HG03280 (cell line): Measurements from ENCODE around the gene NAE1.

ENCODE experiments used
- ATAC-seq: cut with Tn5 transposase; IDR thresholded peaks from one replicate; pipeline ENCODE4 v1.9.1; 2021; ENCODE audit warnings: mild to moderate bottlenecking, moderate library complexity; ENCODE audit not compliant: unreplicated experiment

Gene NAE1

GRCh38 chr16:66850115-66850815 is 19.5 kb upstream of the NAE1 start:
- no peak for ATAC-seq

- no peak for ATAC-seq
Measured at GRCh38 chr16:66849549-66849948, 18.8 kb upstream of the NAE1 start.

DNA sequence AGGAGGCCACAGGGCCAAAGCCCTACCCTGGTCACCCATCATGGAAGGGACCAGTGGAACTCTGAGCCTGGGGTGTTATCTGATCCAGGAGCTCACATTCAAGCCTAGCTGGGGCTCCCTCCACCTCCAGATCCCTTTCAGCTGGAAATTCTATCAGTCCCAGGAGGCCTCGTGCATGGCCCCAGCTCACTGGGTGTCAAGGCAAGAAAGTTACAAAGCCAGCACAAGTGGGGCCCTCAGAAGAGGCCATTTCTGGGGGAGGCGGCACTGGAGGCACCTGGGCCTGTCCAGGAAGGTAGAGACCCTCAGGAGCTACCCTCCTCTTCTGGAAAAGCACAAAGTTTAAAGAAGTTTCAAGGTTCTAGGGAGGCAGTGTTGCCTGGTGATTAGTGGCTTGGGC is 18.2 kb upstream of the NAE1 start:
- ATAC-seq: no peak

GRCh38 chr16:66848172-66848571 is 17.4 kb upstream of the NAE1 start:
- no peak for ATAC-seq

DNA sequence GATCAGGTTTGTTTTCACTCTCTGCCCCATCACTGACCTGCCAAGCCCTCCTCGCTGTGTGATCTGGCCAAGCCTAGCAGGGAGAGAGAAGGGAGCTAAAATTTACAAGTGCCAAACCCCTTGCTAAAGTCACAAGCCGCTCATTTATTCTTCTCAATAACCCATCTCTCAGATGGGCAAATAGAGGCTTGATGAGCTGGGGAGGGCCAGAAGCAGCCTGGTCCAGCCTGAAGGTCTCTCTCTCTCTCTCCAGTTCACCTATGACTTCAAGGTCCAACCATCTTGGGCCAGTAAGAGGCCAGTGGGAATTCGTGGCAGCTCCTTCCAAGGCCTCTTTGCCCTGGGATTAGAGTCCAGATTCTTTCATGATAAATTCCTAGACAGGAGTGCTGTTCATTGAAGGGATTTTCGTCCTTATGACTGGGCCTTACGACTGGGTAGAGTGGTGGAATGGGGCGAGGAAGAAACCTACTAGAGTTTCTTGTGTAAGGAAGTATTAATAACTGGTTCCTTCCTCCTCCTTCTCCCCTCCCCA is 16.8 kb upstream of the NAE1 start:
- ATAC-seq: no peak

GRCh38 chr16:66846831-66847230 is 16.1 kb upstream of the NAE1 start:
- ATAC-seq: no peak

DNA sequence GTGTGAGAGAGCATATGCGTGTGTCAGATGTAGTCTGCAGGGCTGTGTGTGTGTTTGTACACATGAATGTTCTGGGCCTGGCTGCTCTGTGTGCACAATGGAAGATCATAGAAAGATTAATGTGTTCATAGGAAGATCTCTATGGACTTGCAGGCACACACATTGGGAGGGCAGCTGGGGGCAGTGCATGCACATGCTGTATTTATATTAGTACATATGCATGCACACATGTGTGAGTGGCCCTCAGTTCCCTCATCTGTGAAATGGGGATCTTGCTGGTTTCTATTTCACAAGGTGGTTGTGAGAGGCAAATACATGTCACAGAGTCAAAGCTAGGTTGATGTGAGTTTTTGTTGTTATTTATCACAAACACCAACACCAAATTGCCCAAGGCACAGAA is 15.5 kb upstream of the NAE1 start:
- no peak for ATAC-seq

DNA sequence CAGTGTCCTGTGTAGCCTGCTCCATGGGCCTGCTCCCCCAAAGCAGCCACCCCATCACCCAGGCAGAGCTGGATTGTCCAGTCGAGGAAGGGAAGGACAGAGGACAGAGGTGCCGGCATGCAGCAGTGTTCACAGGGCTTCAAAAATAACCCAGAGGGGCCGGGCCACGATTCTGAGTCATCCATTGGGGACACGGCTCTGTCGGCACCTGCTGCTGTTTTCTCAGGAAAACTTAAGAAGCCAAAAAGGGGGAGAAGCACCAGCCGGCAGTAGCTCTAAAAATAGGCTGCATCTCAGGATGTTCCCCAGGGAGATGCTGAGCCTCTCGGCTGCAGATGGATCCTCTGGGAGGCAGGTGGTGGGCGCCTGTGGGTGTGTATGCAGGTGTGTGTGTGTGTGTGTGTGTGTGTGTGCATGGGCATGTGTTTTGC is 15.0 kb upstream of the NAE1 start:
- ATAC-seq: no peak

DNA sequence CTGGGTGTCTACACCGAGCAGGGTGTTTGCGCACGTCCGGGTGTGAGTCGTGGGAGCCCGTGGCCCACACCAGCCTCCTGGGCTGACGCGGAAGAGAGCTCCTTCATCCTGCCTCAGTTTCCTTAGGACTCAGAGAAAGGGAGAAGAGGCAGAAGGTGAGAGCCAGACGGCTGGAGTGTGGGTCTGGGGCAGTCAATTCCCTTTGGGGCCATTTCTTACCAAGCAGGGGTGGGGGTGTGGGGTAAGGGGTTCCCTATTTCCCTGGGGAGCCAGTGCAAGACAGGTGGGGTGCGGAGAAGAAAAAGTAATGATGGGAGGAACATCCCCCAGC is 14.3 kb upstream of the NAE1 start:
- ATAC-seq: no peak

GRCh38 chr16:66844342-66845079 is 13.7 kb upstream of the NAE1 start, which contains the start of gene CA7:
TSS of gene CA7 (plus strand) at chr16:66844414. CDS start at chr16:66844488, 74 bp downstream.
- ATAC-seq: no peak

DNA sequence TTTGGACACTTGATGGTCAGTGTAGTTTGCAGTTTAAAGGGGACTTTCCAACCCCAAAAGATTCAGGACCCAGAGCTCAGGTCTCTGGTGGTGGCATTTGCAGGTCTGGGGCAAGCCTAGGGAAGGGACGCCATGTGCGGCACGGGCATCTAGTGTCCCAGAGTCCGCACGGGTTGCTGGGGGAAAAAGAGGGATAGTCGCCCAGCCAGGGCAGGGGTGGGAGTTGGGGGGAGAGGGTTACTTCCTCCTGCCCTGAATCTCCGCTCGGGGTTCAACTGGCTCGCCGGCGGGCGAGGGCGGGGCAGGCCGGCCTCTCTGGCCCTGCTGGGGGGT is 13.2 kb upstream of the NAE1 start:
- no peak for ATAC-seq

- ATAC-seq: no peak
Measured at GRCh38 chr16:66843191-66843590, 12.4 kb upstream of the NAE1 start.

DNA sequence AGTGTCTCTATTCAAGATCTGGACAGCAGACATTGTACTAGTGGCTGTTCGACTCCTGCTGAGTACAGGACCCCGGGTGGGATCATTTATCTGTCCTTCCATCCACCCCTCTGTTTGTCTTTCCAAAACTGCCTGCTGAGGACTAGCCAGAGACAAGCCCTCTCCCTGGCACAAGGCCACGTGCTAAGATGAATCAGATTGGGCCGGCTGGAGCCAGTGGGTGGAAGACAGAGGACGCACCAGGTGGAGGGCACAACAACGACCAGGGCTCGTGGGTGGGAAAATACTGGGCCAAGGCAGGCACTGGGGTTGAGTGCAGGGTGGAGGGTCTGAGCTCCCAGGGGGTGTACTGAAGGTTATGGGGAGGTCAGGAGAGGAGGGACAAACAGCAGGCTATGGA is 12.0 kb upstream of the NAE1 start:
- no peak for ATAC-seq

GRCh38 chr16:66841366-66841765 is 10.6 kb upstream of the NAE1 start:
- no peak for ATAC-seq

DNA sequence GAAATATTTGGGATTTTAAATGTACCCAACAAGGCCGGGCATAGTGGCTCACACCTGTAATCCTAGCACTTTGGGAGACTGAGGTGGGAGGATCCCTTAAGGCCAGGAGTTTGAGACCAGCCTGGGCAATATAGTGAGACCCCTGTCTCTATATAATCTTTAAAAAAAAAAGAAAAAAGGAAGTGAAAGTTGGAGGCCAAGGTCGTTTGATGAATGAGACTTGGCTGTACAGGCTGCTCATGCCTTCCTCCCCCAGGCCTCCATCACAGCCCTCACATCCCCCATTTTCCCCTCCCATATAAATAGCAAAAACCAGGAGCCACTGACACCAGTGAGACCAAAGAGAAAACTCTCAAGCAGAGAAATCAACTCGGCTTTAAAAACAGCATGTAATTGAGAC is 10.1 kb upstream of the NAE1 start:
- ATAC-seq: no peak

- ATAC-seq: no peak
Measured at GRCh38 chr16:66834746-66835145, 4.0 kb upstream of the NAE1 start.

- ATAC-seq: no peak
Measured at GRCh38 chr16:66832661-66833305, 2.0 kb upstream of the NAE1 start.

DNA sequence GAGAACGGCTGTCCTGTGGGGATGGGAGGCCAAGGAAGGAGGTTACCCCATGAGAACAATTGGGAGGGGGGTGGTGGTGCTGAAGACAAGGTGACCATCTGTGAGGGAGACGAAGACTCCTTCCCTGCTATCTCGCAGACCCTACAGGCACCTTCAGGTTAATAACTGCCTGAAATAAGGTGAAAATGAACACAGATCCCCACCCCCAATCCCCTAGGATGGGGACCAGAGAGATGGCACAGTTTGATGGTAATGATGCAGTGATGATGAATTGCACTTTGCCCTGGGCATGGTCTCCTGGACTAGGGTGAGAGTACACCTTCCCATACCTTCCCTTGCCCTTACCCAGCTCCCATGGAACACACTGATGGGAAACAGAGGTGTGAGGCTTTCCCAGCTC is 1.4 kb upstream of the NAE1 start:
- no peak for ATAC-seq

DNA sequence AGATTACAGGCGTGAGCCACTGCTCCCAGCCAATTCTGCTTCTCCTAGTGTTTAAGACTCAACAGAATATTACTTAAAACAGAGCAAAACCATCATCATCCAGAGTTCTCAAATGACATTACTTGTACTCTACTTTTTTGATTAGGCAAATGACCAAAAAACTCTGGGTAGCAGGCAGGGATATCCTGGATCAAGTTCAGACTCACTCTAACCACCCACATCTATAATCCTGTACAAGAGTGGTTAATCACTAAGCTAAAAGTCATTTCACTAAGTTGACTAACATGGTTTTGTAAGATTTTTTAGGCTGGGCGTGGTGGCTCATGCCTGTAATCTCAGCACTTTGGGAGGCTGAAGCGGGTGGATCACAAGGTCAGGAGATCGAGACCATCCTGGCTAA is 6.8 kb downstream of the NAE1 start:
- ATAC-seq: no peak

DNA sequence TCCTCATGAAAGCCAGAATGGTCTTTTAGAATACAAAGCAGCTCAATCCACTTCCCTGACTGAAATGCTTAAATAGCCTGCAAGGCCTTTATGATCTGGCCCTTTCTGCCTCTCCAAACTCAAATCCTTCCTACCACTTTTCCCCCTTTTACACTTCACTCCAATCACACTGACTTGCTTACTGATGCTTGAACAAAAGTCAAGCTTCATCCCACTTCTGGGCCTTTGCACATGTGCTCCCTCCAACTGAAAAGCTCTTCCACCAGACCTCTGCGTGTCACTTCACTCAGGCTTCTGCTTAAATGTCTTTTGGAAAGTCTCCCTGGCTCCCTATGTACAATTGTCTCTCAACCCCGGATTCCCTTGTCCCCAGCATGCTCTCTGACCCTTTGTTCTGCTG is 16.0 kb downstream of the NAE1 start:
- no peak for ATAC-seq

DNA sequence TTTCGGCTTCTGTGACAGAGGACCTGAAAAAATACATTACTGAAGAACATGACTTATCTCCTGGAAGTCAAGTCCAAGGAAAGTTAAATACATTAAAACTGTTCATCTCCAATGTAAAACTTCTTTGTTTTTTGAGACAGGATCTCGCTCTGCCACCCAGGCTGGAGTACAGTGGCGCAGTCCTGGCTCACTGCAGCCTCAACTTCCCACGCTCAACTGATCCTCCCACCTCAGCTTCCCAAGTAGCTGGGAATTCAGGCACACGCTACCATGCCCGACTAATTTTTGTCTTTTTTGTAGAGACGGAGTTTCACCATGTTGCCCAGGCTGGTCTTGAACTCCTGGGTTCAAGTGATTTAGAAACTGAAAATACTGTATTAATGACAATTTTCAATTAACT is 19.7 kb downstream of the NAE1 start:
- ATAC-seq: no peak

DNA sequence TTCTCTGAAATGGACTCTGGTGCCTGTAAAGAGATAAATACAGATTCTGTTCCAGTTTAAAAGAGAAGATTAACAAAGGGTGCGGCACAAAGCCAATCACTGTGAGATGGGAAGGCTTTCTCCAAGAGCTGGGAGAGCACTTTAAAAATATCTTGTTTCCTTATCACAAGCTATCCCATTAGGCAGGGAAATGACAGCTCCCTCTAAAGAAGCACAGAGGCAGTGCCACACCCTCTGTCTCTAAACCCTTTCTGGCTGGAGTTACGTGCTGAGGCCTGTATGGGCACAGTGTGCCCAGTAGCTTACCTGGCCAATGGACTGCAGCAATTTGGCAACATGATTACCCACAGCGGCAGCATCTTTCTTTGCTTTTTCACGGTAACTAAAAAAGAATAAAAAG is 20.4 kb downstream of the NAE1 start:
- ATAC-seq: no peak
